Left renal cortex interstitium (tissue), 4 donors: ENCODE measurements around the gene ZNF300. TPM values are rescaled to one million over a fixed set of nuclear protein-coding genes. Genes with fewer than 3 reads are reported as not detected.
"Not testable (repeated sequence)": the region's sequence is repeated elsewhere in the genome, so short reads cannot be mapped to it uniquely, and the experiment has no call there.

Source experiments
- DNase-seq, 4 donors: peaks; one replicate each; pipeline ENCODE4 v3.0.0-alpha.2; 2013; ENCODE audit warnings: low read depth in 4 of 4, low spot score in 2 of 4, missing footprints in 1 of 4
- polyA plus RNA-seq, 4 donors: library from polyadenylated mRNA; unstranded; fragments of 120-200 nt; gene quantifications; one replicate each; pipeline ENCODE4 v1.2.1, GENCODE V29; 2013; ENCODE audit not compliant: insufficient read length in 4 of 4

Gene ZNF300
- polyA plus RNA-seq, 4 donors = 36.9 to 39.1 (median 38.3) TPM

GRCh38 chr5:150846654-150847333 is 58.0 kb downstream of the ZNF300 start:
- peak; percentile 27 to 84 (median 58) for DNase-seq

DNA sequence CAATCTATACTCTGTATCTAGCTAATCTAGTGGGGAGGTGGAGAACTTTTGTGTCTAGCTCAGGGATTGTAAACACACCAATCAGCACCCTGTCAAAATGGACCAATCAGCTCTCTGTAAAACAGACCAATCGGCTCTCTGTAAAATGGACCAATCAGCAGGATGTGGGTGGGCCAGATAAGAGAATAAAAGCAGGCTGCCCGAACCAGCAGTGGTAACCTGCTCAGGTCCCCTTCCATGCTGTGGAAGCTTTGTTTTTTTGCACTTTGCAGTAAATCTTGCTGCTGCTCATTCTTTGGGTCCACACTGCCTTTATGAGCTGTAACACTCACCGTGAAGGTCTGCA is 58.5 kb downstream of the ZNF300 start, which contains the start of gene IRGM:
TSS of gene IRGM (plus strand) at position 214 of the 346 bp plus-strand sequence. CDS start 1,603 bp downstream, outside the sequence.
- not testable (repeated sequence) for DNase-seq

GRCh38 chr5:150845185-150845859 is 59.5 kb downstream of the ZNF300 start:
- DNase-seq = not testable (repeated sequence)

Other genes starting within 250 kb of the ZNF300 start
- 1 to 10 TPM; 4.4 to 7.1 (median 6.3) TPM for gene MYOZ3, start 243.7 kb downstream of the ZNF300 start, polyA plus RNA-seq
- 10 to 100 TPM; 71.0 to 84.9 (median 80.1) TPM for gene RBM22, start 203.9 kb downstream of the ZNF300 start, polyA plus RNA-seq
- gene DCTN4, start 146.0 kb downstream of the ZNF300 start, polyA plus RNA-seq = 10 to 100 TPM; 50.1 to 75.5 (median 62.1) TPM
- 10 to 100 TPM; 19.2 to 26.3 (median 23.5) TPM for gene SMIM3, start 126.2 kb downstream of the ZNF300 start, polyA plus RNA-seq
- gene IRGM, start 58.5 kb downstream of the ZNF300 start, polyA plus RNA-seq = 1 to 10 TPM in 1 of 4 donors, under 1 TPM in 3; 0.46 to 1.5 (median 0.66) TPM
- 1,000 to 10,000 TPM in 3 of 4 donors, 100 to 1,000 TPM in 1; 929 to 1,533 (median 1,286) TPM for gene GPX3, start 115.6 kb upstream of the ZNF300 start, polyA plus RNA-seq
- 10 to 100 TPM; 68.0 to 77.5 (median 72.7) TPM for gene TNIP1, start 176.1 kb upstream of the ZNF300 start, polyA plus RNA-seq